ENCODE results near the gene GRID1.

DNA sequence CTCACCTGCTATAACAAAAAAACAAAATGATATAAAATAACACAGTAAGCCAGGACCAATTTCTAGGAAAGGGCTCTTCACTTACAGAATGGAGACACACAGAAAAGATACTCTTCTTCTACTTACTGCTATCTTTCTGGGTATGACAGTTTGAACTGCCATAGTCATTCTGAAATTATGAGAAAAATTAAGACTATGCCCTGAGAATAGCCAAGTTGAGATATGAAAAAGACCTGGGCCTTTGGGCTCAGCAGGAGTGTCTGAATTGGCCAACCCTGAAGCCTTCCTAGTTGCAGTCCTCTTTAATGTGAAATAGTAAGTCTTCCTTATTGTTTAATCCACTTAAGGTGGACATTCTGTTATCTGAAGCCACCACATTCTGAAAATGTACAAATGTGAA lies 519.5 kb downstream of the GRID1 start:
- TF ChIP-seq, protein P1, sequence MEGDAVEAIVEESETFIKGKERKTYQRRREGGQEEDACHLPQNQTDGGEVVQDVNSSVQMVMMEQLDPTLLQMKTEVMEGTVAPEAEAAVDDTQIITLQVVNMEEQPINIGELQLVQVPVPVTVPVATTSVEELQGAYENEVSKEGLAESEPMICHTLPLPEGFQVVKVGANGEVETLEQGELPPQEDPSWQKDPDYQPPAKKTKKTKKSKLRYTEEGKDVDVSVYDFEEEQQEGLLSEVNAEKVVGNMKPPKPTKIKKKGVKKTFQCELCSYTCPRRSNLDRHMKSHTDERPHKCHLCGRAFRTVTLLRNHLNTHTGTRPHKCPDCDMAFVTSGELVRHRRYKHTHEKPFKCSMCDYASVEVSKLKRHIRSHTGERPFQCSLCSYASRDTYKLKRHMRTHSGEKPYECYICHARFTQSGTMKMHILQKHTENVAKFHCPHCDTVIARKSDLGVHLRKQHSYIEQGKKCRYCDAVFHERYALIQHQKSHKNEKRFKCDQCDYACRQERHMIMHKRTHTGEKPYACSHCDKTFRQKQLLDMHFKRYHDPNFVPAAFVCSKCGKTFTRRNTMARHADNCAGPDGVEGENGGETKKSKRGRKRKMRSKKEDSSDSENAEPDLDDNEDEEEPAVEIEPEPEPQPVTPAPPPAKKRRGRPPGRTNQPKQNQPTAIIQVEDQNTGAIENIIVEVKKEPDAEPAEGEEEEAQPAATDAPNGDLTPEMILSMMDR (optimal IDR thresholded peaks at IDR 0.05 in 1 of 3, IDR thresholded peaks at IDR 0.05 in 1 of 3, conservative IDR thresholded peaks at IDR 0.05 in 1 of 3; ENCODE audit: extremely low read depth in 1 of 3, insufficient read depth in 2 of 3, low read length in 3 of 3), result no peak
- no peak for TF ChIP-seq EZH2 (IDR thresholded peaks at IDR 0.05; ENCODE audit: low read length)
